ENCODE data around the gene SNX21. TPM values are rescaled to one million over a fixed set of nuclear protein-coding genes. Genes with fewer than 3 reads are reported as not detected.

The SNX21 gene
- total and polyA plus RNA-seq, 9 of the 15 experiments (the other 6 are each of a cell fraction or from before 2014, with no cell fraction given): 0.10 to 1.2 (median 0.42) TPM

DNA sequence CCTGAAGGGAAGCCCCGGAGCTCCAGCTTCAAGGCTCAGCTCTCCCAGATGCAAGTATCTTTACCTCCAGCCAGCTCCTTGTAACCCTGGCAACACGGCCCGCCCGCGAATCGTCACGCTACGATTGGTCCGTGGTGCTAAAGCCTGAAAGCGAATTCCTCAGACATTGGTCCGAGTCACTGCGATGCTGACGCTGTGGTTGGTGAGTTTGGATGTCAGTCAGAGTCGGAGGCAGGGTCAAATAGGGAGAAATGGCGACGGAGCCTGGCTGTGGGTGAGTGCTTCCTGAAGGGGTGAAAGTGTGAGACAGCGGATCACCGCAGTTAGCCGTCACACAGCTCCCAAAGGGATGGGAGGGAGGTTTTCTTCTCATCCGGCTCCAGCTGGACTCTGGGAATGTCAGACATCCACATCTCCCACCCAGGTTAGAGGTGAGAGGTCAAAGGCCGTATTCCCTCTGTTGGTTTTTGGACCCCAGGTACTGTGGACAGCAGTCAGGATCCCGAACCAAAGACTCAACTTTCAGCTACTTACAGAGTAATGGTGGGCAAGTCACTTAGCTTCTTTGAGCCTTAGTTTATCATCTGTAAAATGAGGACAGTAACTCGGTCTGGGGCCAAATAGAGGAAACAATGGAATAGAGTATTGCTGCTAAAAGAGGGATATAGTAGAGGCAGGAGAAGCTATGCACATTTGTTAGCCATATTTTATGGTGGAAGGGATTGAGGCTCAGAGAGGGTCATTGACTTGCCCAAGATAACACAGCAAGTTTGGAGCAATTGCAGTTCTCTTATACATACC, 47.6 kb downstream of the SNX21 start, which contains the start of gene ZSWIM1 (continued):
- TF ChIP-seq RBFOX2 (IDR thresholded peaks at IDR 0.05; ENCODE audit: low read depth, low read length) (peak; percentile 84), LARP7 (IDR thresholded peaks at IDR 0.05) (no peak), MCM2 (IDR thresholded peaks at IDR 0.05; ENCODE audit: low read depth) (no peak), HSF4 (CRISPR knock-in tag; IDR thresholded peaks at IDR 0.05; ENCODE audit: borderline replicate concordance) (no peak), KLF13 (tag; IDR thresholded peaks at IDR 0.05; ENCODE audit: borderline replicate concordance, low read depth) (no peak), MAFK (IDR thresholded peaks at IDR 0.05; ENCODE audit: low read length) (0 out of 2 replicates have a peak, but pooled peaks have one; percentile 4), IRF1 (CRISPR knock-in tag; IDR thresholded peaks at IDR 0.05; ENCODE audit: borderline replicate concordance) (no peak), EP400 (IDR thresholded peaks at IDR 0.05) (peak; percentile 32; the same call in 1 of the 2 replicates), BMI1 (IDR thresholded peaks at IDR 0.05; ENCODE audit: low read length) (peak; percentile 92), RCOR1 (IDR thresholded peaks at IDR 0.05; ENCODE audit: borderline replicate concordance in 1 of 2, low read depth in 2 of 2, low read length in 2 of 2) (0 out of 4 replicates have a peak, but pooled peaks of 1 of the 2 experiments have one; percentile 18), TAF1 (IDR thresholded peaks at IDR 0.05; ENCODE audit: control insufficient read depth, extremely low read depth, insufficient read depth, low read length, severe bottlenecking) (peak; percentile 98), KDM5B (IDR thresholded peaks at IDR 0.05; ENCODE audit: insufficient replicate concordance, low read depth, low read length) (peak; percentile 93), C11orf30 (IDR thresholded peaks at IDR 0.05; ENCODE audit: low read depth) (peak; percentile 68), HDAC1 (IDR thresholded peaks at IDR 0.05) (peak in 1 of 2 experiments; percentile 71; a peak in 2 of 4 replicates), ZNF311 (CRISPR knock-in tag; IDR thresholded peaks at IDR 0.05) (peak; percentile 40; the same call in 1 of the 2 replicates), ZNF140 (CRISPR knock-in tag; IDR thresholded peaks at IDR 0.05) (no peak), ZBTB12 (CRISPR knock-in tag; IDR thresholded peaks at IDR 0.05) (peak; percentile 31; the same call in 1 of the 2 replicates)
- TF ChIP-seq, protein P1, sequence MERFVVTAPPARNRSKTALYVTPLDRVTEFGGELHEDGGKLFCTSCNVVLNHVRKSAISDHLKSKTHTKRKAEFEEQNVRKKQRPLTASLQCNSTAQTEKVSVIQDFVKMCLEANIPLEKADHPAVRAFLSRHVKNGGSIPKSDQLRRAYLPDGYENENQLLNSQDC (CRISPR knock-in tag; IDR thresholded peaks at IDR 0.05): no peak
- TF ChIP-seq, protein P2, sequence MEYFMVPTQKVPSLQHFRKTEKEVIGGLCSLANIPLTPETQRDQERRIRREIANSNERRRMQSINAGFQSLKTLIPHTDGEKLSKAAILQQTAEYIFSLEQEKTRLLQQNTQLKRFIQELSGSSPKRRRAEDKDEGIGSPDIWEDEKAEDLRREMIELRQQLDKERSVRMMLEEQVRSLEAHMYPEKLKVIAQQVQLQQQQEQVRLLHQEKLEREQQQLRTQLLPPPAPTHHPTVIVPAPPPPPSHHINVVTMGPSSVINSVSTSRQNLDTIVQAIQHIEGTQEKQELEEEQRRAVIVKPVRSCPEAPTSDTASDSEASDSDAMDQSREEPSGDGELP (CRISPR knock-in tag; IDR thresholded peaks at IDR 0.05; ENCODE audit: borderline replicate concordance): peak; percentile 63; the same call in 1 of the 2 replicates
- TF ChIP-seq, protein P3, sequence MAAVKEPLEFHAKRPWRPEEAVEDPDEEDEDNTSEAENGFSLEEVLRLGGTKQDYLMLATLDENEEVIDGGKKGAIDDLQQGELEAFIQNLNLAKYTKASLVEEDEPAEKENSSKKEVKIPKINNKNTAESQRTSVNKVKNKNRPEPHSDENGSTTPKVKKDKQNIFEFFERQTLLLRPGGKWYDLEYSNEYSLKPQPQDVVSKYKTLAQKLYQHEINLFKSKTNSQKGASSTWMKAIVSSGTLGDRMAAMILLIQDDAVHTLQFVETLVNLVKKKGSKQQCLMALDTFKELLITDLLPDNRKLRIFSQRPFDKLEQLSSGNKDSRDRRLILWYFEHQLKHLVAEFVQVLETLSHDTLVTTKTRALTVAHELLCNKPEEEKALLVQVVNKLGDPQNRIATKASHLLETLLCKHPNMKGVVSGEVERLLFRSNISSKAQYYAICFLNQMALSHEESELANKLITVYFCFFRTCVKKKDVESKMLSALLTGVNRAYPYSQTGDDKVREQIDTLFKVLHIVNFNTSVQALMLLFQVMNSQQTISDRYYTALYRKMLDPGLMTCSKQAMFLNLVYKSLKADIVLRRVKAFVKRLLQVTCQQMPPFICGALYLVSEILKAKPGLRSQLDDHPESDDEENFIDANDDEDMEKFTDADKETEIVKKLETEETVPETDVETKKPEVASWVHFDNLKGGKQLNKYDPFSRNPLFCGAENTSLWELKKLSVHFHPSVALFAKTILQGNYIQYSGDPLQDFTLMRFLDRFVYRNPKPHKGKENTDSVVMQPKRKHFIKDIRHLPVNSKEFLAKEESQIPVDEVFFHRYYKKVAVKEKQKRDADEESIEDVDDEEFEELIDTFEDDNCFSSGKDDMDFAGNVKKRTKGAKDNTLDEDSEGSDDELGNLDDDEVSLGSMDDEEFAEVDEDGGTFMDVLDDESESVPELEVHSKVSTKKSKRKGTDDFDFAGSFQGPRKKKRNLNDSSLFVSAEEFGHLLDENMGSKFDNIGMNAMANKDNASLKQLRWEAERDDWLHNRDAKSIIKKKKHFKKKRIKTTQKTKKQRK (IDR thresholded peaks at IDR 0.05; ENCODE audit: borderline replicate concordance, low read depth, low read length): peak; percentile 80; the same call in 1 of the 2 replicates
